GM18511 (cell line): ENCODE results near the gene KIF5B.

ENCODE experiments used
- ATAC-seq: cut with Tn5 transposase; IDR thresholded peaks from one replicate; pipeline ENCODE4 v1.9.1; 2021; ENCODE audit warnings: mild to moderate bottlenecking, moderate library complexity; ENCODE audit not compliant: unreplicated experiment

Gene KIF5B

DNA sequence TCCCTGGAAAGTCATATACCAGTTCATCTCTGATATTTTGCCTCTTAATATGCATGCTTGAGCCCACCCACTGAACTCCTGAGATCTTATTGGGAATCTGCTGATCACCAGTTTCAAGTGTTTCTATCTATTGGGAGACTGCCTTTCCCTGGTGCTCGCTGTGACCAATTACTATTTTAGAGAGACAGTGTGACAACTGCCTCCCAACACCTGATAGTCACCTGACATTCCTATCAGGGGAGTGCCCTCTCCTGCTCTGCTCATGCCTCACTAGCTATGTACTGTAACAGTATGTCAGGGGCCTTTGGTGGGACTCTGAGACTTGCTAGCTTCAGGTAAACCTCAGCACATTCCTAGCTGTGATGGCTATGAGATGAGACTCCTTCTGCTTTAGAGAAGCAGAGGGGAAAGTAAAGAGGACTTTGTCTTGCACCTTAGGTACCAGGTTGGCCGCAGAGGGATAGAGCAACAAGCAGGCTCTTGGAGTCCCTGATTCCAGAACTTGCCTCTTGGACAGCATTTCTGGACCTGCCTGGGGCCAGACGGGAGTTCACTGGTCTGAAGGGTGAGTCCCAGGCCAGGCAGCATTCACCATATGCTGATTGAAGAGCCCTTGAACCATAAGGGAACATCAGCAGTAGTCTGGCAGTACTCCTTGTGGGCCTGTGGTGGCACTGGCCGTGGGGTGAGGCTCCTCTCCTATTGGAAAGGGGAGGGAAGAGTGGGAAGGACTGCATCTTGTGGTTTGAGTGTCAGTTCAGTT, 93.2 kb downstream of the KIF5B start:
- ATAC-seq = no peak

GRCh38 chr10:31961277-31962074, 94.7 kb downstream of the KIF5B start:
- ATAC-seq = peak; percentile 86

DNA sequence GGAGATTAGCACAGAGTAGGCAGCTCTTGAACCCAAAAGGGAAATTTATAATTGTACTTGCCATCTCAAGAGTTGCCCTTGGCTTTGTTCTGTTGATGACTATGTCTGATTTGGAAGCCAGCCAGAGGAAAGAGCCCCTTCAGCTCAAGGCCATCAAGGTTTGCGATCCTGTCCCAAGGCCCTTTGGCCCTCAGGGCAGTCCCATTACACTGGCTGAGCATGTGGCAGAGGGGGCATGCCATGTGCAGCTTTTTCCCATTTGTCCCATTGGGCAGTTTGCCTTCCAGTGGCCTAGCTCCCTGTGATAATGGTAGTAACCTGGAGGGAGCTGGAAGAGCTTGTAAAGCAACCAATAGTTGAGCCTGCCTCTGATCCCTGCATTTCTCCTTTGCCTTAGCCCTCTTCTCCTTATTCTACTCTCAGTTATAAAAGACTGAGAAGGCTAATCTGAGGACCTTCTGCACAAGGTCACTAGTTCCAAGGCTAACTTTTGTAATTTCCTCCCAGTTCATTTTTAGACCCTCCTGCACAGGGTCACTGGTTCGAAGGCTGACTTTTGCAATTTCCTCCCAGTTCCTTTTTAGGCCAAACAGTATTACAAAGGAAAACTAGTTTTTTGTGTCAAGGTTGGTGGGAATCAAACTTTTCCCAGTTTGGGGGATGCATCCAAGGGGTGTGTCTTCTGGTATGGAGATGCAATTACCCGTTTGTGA, 96.6 kb downstream of the KIF5B start:
- no peak for ATAC-seq
